Measurements from ENCODE around the gene GBP1. TPM values are rescaled to one million over a fixed set of nuclear protein-coding genes. Genes with fewer than 3 reads are reported as not detected.

The GBP1 gene
- total and polyA plus RNA-seq, 2 of the 4 experiments (the other 2 are of a cell fraction) = 39.3 to 118 TPM

DNA sequence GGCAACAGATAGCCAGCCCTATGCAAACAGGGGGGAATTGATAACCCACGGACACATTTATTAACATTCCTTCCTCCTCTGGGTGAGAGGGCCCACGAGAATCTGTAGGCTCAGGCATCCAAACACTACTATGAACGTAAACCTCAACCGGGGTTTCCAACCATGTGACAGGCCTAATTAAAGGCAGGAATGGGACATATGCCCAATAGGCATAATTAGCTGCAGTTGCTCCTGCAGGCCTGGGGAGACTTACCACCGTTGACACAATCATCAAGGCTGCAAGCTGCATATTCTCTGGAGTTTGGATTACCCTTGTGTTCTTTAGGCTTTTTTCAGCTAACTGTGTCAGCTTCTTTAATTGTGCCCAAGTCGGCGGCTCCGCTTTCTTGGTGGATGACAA lies 22.2 kb upstream of the GBP1 start:
- H2BK5ac ChIP-seq (ENCODE audit: low read depth, low read length, poor library complexity, severe bottlenecking) = no peak overlapping the region
- no peak overlapping the region for H2AFZ ChIP-seq (replicated peaks; ENCODE audit: low read length, poor library complexity)
- H4K91ac ChIP-seq (ENCODE audit: insufficient read depth, low read depth, low read length) = no peak overlapping the region
- no peak overlapping the region for H3K9ac ChIP-seq (ENCODE audit: low read depth, low read length)
- no peak overlapping the region for H2BK120ac ChIP-seq (ENCODE audit: low read depth, low read length)
- no CpG with 5 or more reads among the region's 8 CpGs for WGBS, 2 experiments (ENCODE audit: extremely low coverage in 2 of 2, insufficient read length in 1 of 2)
- no peak overlapping the region for H3K4me2 ChIP-seq (ENCODE audit: low read depth, low read length)
- no peak overlapping the region for H3K18ac ChIP-seq (ENCODE audit: low read depth, low read length)
- no peak overlapping the region for H3K23ac ChIP-seq (ENCODE audit: low read depth, low read length)
- no peak overlapping the region for H2BK20ac ChIP-seq (ENCODE audit: low read depth, low read length)
- H4K8ac ChIP-seq (ENCODE audit: low read depth in 2 of 2, low read length in 2 of 2) = no peak overlapping the region
- no peak overlapping the region for H3K27ac ChIP-seq (ENCODE audit: insufficient read depth, low read length)
- ATAC-seq (ENCODE audit: low read depth) (no peak), DNase-seq (no peak)
- intact Hi-C loops (cut with micrococcal nuclease) (loop anchor here (5.0 kb wide), 1 partner anchor 90 kb away; no protein-coding TSS in a partner anchor), in situ Hi-C loops (cut with MboI; ENCODE audit: low sequenced_read_pairs) (no loop called here), dilution Hi-C loops (cut with HindIII; ENCODE audit: low sequenced_read_pairs, unreplicated experiment) (no loop called here)
- no peak overlapping the region for H2AK5ac ChIP-seq (ENCODE audit: low read depth, low read length)
- H3K27me3 ChIP-seq (ENCODE audit: control insufficient read depth, insufficient read depth, low read length) = no peaks in the 10 kb centered on the region
- TF ChIP-seq SMC3 (IDR thresholded peaks at IDR 0.05; ENCODE audit: low read depth, low read length) = no peak
- TF ChIP-seq RFX5 (IDR thresholded peaks at IDR 0.05; ENCODE audit: low read depth, low read length) = no peak
- TF ChIP-seq MAZ (IDR thresholded peaks at IDR 0.05; ENCODE audit: borderline replicate concordance, low read depth, low read length) = no peak
- TF ChIP-seq MAFK (IDR thresholded peaks at IDR 0.05; ENCODE audit: low read depth, low read length) = no peak
- no peak for TF ChIP-seq CHD1 (IDR thresholded peaks at IDR 0.05; ENCODE audit: low read depth, low read length)
- no peak for TF ChIP-seq NFE2L2 (IDR thresholded peaks at IDR 0.05; ENCODE audit: low read depth, low read length)
- no peak for TF ChIP-seq FOS (IDR thresholded peaks at IDR 0.05; ENCODE audit: low read depth, low read length)
- no peak for TF ChIP-seq RAD21 (IDR thresholded peaks at IDR 0.05; ENCODE audit: low read length)
- TF ChIP-seq MXI1 (IDR thresholded peaks at IDR 0.05; ENCODE audit: borderline replicate concordance, low read depth, low read length) = no peak
- TF ChIP-seq BHLHE40 (IDR thresholded peaks at IDR 0.05; ENCODE audit: low read depth, low read length) = no peak
- TF ChIP-seq, protein P1, sequence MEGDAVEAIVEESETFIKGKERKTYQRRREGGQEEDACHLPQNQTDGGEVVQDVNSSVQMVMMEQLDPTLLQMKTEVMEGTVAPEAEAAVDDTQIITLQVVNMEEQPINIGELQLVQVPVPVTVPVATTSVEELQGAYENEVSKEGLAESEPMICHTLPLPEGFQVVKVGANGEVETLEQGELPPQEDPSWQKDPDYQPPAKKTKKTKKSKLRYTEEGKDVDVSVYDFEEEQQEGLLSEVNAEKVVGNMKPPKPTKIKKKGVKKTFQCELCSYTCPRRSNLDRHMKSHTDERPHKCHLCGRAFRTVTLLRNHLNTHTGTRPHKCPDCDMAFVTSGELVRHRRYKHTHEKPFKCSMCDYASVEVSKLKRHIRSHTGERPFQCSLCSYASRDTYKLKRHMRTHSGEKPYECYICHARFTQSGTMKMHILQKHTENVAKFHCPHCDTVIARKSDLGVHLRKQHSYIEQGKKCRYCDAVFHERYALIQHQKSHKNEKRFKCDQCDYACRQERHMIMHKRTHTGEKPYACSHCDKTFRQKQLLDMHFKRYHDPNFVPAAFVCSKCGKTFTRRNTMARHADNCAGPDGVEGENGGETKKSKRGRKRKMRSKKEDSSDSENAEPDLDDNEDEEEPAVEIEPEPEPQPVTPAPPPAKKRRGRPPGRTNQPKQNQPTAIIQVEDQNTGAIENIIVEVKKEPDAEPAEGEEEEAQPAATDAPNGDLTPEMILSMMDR (conservative IDR thresholded peaks at IDR 0.05; ENCODE audit: low read depth, low read length) = no peak
- no peak for TF ChIP-seq RCOR1 (IDR thresholded peaks at IDR 0.05; ENCODE audit: insufficient replicate concordance, low read length)
- TF ChIP-seq, protein P2, sequence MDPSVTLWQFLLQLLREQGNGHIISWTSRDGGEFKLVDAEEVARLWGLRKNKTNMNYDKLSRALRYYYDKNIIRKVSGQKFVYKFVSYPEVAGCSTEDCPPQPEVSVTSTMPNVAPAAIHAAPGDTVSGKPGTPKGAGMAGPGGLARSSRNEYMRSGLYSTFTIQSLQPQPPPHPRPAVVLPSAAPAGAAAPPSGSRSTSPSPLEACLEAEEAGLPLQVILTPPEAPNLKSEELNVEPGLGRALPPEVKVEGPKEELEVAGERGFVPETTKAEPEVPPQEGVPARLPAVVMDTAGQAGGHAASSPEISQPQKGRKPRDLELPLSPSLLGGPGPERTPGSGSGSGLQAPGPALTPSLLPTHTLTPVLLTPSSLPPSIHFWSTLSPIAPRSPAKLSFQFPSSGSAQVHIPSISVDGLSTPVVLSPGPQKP (IDR thresholded peaks at IDR 0.05; ENCODE audit: borderline replicate concordance, low read depth, low read length) = no peak
- TF ChIP-seq CEBPB (IDR thresholded peaks at IDR 0.05; ENCODE audit: low read depth, low read length) = no peak
- TF ChIP-seq, protein P3, sequence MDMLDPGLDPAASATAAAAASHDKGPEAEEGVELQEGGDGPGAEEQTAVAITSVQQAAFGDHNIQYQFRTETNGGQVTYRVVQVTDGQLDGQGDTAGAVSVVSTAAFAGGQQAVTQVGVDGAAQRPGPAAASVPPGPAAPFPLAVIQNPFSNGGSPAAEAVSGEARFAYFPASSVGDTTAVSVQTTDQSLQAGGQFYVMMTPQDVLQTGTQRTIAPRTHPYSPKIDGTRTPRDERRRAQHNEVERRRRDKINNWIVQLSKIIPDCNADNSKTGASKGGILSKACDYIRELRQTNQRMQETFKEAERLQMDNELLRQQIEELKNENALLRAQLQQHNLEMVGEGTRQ (IDR thresholded peaks at IDR 0.05; ENCODE audit: low read depth, low read length) = no peak
- no peak for TF ChIP-seq POLR2A (IDR thresholded peaks at IDR 0.05; ENCODE audit: low read depth, low read length)
- no peaks in the 10 kb centered on the region for H3K9me1 ChIP-seq (ENCODE audit: insufficient read depth, low read length)
- H3K14ac ChIP-seq (replicated peaks; ENCODE audit: low read depth, low read length) = no peak overlapping the region; the same call in 1 of the 2 replicates
- H3K79me1 ChIP-seq (ENCODE audit: low read depth in 1 of 2, low read length in 2 of 2) = no peaks in the 10 kb centered on the region
- no peak overlapping the region for H2BK15ac ChIP-seq (ENCODE audit: low read depth, low read length)
- no peaks in the 10 kb centered on the region for H3K9me3 ChIP-seq (ENCODE audit: control insufficient read depth, insufficient read depth, low read length)
- H3K4me3 ChIP-seq (ENCODE audit: insufficient read depth, low read depth, low read length) = no peak overlapping the region
- H3K56ac ChIP-seq (ENCODE audit: extremely low read depth, insufficient read depth, low read length) = no peak overlapping the region
- POLR2A ChIA-PET (ENCODE audit: unreplicated experiment) = no interaction called here
- H4K20me1 ChIP-seq (ENCODE audit: insufficient read depth, low read length) = no peaks in the 10 kb centered on the region
- CTCF ChIA-PET = no interaction called here
- H3K4me1 ChIP-seq (ENCODE audit: control insufficient read depth, insufficient read depth, low read length) = no peaks in the 10 kb centered on the region
- no TSS peak for BruUV-seq (replicated peaks)
- H2AK9ac ChIP-seq (replicated peaks; ENCODE audit: low read depth, low read length, poor library complexity) = no peak overlapping the region
- no peaks in the 10 kb centered on the region for H3K36me3 ChIP-seq (ENCODE audit: control insufficient read depth, insufficient read depth, low read length)
- no peak overlapping the region for H3K4ac ChIP-seq (ENCODE audit: low read depth, low read length)
- no peak overlapping the region for H4K5ac ChIP-seq (ENCODE audit: low read depth, low read length)

Measured in IMR-90 (cell line).